DND-41 (cell line): ENCODE data around the gene KIAA1755.

Source experiments
- EZH2 ChIP-seq: IDR thresholded peaks from 3 replicates; pipeline ENCODE4 v1.6.1; 2012; ENCODE audit warnings: borderline replicate concordance, low read depth, mild to moderate bottlenecking, moderate library complexity, low read length, inconsistent platforms; ENCODE audit not compliant: severe bottlenecking
- TF ChIP-seq, protein P1 (sequence below): IDR thresholded peaks from 2 replicates; pipeline ENCODE4 v1.5.1; 2012; ENCODE audit warnings: borderline replicate concordance, low read length, moderate library complexity, mild to moderate bottlenecking; ENCODE audit not compliant: poor library complexity, severe bottlenecking; ENCODE audit errors: extremely low read depth

DNA sequence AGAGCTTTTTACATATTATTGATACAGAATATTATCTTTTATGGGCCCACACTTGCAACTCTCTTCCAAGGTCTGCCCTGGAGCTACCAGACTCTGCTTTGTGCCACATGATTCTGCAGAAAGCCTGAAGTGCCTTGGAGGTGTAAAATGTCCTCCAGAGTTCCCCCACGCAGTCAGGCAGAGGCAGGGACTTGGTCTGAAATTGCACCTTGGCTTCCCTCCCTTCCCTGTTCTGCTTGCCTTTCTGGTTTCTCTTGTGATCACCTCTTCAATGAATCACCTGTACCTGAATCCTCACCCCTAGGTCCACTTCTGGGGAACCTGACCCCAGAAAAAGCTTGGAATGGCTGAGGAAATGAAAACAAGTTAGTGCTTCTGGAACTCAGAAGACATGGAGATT, 52.4 kb downstream of the KIAA1755 start:
- TF ChIP-seq, protein P1, sequence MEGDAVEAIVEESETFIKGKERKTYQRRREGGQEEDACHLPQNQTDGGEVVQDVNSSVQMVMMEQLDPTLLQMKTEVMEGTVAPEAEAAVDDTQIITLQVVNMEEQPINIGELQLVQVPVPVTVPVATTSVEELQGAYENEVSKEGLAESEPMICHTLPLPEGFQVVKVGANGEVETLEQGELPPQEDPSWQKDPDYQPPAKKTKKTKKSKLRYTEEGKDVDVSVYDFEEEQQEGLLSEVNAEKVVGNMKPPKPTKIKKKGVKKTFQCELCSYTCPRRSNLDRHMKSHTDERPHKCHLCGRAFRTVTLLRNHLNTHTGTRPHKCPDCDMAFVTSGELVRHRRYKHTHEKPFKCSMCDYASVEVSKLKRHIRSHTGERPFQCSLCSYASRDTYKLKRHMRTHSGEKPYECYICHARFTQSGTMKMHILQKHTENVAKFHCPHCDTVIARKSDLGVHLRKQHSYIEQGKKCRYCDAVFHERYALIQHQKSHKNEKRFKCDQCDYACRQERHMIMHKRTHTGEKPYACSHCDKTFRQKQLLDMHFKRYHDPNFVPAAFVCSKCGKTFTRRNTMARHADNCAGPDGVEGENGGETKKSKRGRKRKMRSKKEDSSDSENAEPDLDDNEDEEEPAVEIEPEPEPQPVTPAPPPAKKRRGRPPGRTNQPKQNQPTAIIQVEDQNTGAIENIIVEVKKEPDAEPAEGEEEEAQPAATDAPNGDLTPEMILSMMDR: no peak
- no peak for TF ChIP-seq EZH2
